BLaER1 (cell line): ENCODE measurements around the gene PRDM8.

Experiments used
- H3K27ac ChIP-seq: shearing (Covaris generic); formaldehyde crosslinking; 2 replicates; pipeline ENCODE4 v1.8.1; 2022
- H3K27me3 ChIP-seq: shearing (Covaris generic); formaldehyde crosslinking; 2 replicates; pipeline ENCODE4 v1.8.1; 2022
- H3K36me3 ChIP-seq: shearing (Covaris generic); formaldehyde crosslinking; 2 replicates; pipeline ENCODE4 v1.8.1; 2022
- H3K4me1 ChIP-seq: shearing (Covaris generic); formaldehyde crosslinking; 2 replicates; pipeline ENCODE4 v1.8.1; 2022
- H3K4me2 ChIP-seq: shearing (Covaris generic); formaldehyde crosslinking; 2 replicates; pipeline ENCODE4 v1.8.1; 2022
- H3K4me3 ChIP-seq: shearing (Covaris generic); formaldehyde crosslinking; 2 replicates; pipeline ENCODE4 v1.8.1; 2022
- H3K9ac ChIP-seq: shearing (Covaris generic); formaldehyde crosslinking; 2 replicates; pipeline ENCODE4 v1.8.1; 2022
- H3K9me3 ChIP-seq: shearing (Covaris generic); formaldehyde crosslinking; 2 replicates; pipeline ENCODE4 v1.8.1; 2022
- H4K20me1 ChIP-seq: shearing (Covaris generic); formaldehyde crosslinking; 2 replicates; pipeline ENCODE4 v1.8.1; 2022
- Cebpa-rat ChIP-seq: shearing (Covaris generic); IDR thresholded peaks from 2 replicates; pipeline ENCODE4 v1.8.1; 2022

The PRDM8 gene

GRCh38 chr4:80219301-80220025 is 22.2 kb downstream of the PRDM8 start:
- Histone ChIP-seq H3K4me1 (no peaks in the 10 kb centered on the region), H4K20me1 (no peaks in the 10 kb centered on the region), H3K9ac (no peak overlapping the region), H3K27me3 (no peaks in the 10 kb centered on the region), H3K9me3 (no peaks in the 10 kb centered on the region), H3K4me2 (no peak overlapping the region), H3K36me3 (no peaks in the 10 kb centered on the region), H3K4me3 (no peak overlapping the region), H3K27ac (no peak overlapping the region)
- TF ChIP-seq Cebpa-rat: no peak

GRCh38 chr4:80220711-80221110 is 23.4 kb downstream of the PRDM8 start:
- Histone ChIP-seq H3K4me1 (no peaks in the 10 kb centered on the region), H4K20me1 (no peaks in the 10 kb centered on the region), H3K4me2 (no peak overlapping the region), H3K27ac (no peak overlapping the region), H3K27me3 (no peaks in the 10 kb centered on the region), H3K36me3 (no peaks in the 10 kb centered on the region), H3K9ac (no peak overlapping the region), H3K4me3 (no peak overlapping the region), H3K9me3 (no peaks in the 10 kb centered on the region)
- TF ChIP-seq Cebpa-rat: no peak

- no peaks in the 10 kb centered on the region for H3K27me3 ChIP-seq
- no peaks in the 10 kb centered on the region for H3K36me3 ChIP-seq
- no peaks in the 10 kb centered on the region for H3K4me1 ChIP-seq
- H3K4me3 ChIP-seq: no peak overlapping the region
- no peak for TF ChIP-seq Cebpa-rat
- H3K9ac ChIP-seq: no peak overlapping the region
- no peak overlapping the region for H3K4me2 ChIP-seq
- H4K20me1 ChIP-seq: no peaks in the 10 kb centered on the region
- H3K9me3 ChIP-seq: no peaks in the 10 kb centered on the region
- H3K27ac ChIP-seq: no peak overlapping the region
These were observed 23.9 kb downstream of the PRDM8 start for GRCh38 chr4:80221161-80221560.

GRCh38 chr4:80225595-80225994 is 28.3 kb downstream of the PRDM8 start:
- no peak for TF ChIP-seq Cebpa-rat
- no peak overlapping the region for H3K27ac ChIP-seq
- no peak overlapping the region for H3K4me3 ChIP-seq
- H3K4me1 ChIP-seq: no peaks in the 10 kb centered on the region
- no peaks in the 10 kb centered on the region for H3K27me3 ChIP-seq
- no peaks in the 10 kb centered on the region for H3K9me3 ChIP-seq
- H4K20me1 ChIP-seq: no peaks in the 10 kb centered on the region
- H3K36me3 ChIP-seq: no peaks in the 10 kb centered on the region
- H3K9ac ChIP-seq: no peak overlapping the region
- no peak overlapping the region for H3K4me2 ChIP-seq

GRCh38 chr4:80226094-80226493 is 28.8 kb downstream of the PRDM8 start:
- Histone ChIP-seq H4K20me1 (no peaks in the 10 kb centered on the region), H3K27me3 (no peaks in the 10 kb centered on the region), H3K9ac (no peak overlapping the region), H3K27ac (no peak overlapping the region), H3K9me3 (no peaks in the 10 kb centered on the region), H3K4me1 (no peaks in the 10 kb centered on the region), H3K4me3 (no peak overlapping the region), H3K36me3 (no peaks in the 10 kb centered on the region), H3K4me2 (no peak overlapping the region)
- TF ChIP-seq Cebpa-rat: no peak

GRCh38 chr4:80228460-80228859 is 31.2 kb downstream of the PRDM8 start:
- Histone ChIP-seq H3K4me2 (no peak overlapping the region), H3K9ac (no peak overlapping the region), H3K27ac (no peak overlapping the region), H3K9me3 (no peaks in the 10 kb centered on the region), H3K4me1 (no peaks in the 10 kb centered on the region), H3K27me3 (no peaks in the 10 kb centered on the region), H4K20me1 (no peaks in the 10 kb centered on the region), H3K4me3 (no peak overlapping the region), H3K36me3 (no peaks in the 10 kb centered on the region)
- TF ChIP-seq Cebpa-rat: no peak

GRCh38 chr4:80229128-80229527 is 31.8 kb downstream of the PRDM8 start:
- no peak for TF ChIP-seq Cebpa-rat
- Histone ChIP-seq H3K4me2 (no peak overlapping the region), H3K4me3 (no peak overlapping the region)

GRCh38 chr4:80229590-80229989 is 32.3 kb downstream of the PRDM8 start:
- H3K9ac ChIP-seq: no peak overlapping the region
- no peak for TF ChIP-seq Cebpa-rat
- no peak overlapping the region for H3K27ac ChIP-seq
- no peaks in the 10 kb centered on the region for H3K36me3 ChIP-seq
- H3K9me3 ChIP-seq: no peaks in the 10 kb centered on the region
- no peak overlapping the region for H3K4me2 ChIP-seq
- no peaks in the 10 kb centered on the region for H3K4me1 ChIP-seq
- H4K20me1 ChIP-seq: no peaks in the 10 kb centered on the region
- H3K4me3 ChIP-seq: no peak overlapping the region
- no peaks in the 10 kb centered on the region for H3K27me3 ChIP-seq

More at GRCh38 chr4:80229128-80229527, 31.8 kb downstream of the PRDM8 start:
- Histone ChIP-seq H3K27me3 (no peaks in the 10 kb centered on the region), H3K27ac (no peak overlapping the region), H3K4me1 (no peaks in the 10 kb centered on the region), H3K9me3 (no peaks in the 10 kb centered on the region), H4K20me1 (no peaks in the 10 kb centered on the region), H3K9ac (no peak overlapping the region), H3K36me3 (no peaks in the 10 kb centered on the region)

- no peak overlapping the region for H3K27ac ChIP-seq
- H3K27me3 ChIP-seq: no peaks in the 10 kb centered on the region
- H4K20me1 ChIP-seq: no peaks in the 10 kb centered on the region
- TF ChIP-seq Cebpa-rat: no peak
- no peaks in the 10 kb centered on the region for H3K9me3 ChIP-seq
- H3K4me2 ChIP-seq: no peak overlapping the region
- no peaks in the 10 kb centered on the region for H3K4me1 ChIP-seq
- no peaks in the 10 kb centered on the region for H3K36me3 ChIP-seq
- no peak overlapping the region for H3K4me3 ChIP-seq
- no peak overlapping the region for H3K9ac ChIP-seq
These were observed 33.9 kb downstream of the PRDM8 start for GRCh38 chr4:80231180-80231579.

- no peaks in the 10 kb centered on the region for H3K36me3 ChIP-seq
- H3K27me3 ChIP-seq: no peaks in the 10 kb centered on the region
- H3K4me1 ChIP-seq: no peaks in the 10 kb centered on the region
- H3K9ac ChIP-seq: no peak overlapping the region
- H3K27ac ChIP-seq: no peak overlapping the region
- H3K4me2 ChIP-seq: no peak overlapping the region
- H4K20me1 ChIP-seq: no peaks in the 10 kb centered on the region
- H3K4me3 ChIP-seq: no peak overlapping the region
- TF ChIP-seq Cebpa-rat: no peak
- H3K9me3 ChIP-seq: no peaks in the 10 kb centered on the region
These were observed 35.5 kb downstream of the PRDM8 start for GRCh38 chr4:80232707-80233370.
